ENCODE data around the gene IRF2. TPM values are rescaled to one million over a fixed set of nuclear protein-coding genes. Genes with fewer than 3 reads are reported as not detected.

IRF2 gene
- polyA plus RNA-seq, 2 of the 4 experiments (the other 2 are of a cell fraction) = 11.0 to 23.5 TPM

- TF ChIP-seq MAX (IDR thresholded peaks at IDR 0.05) = no peak
Measured at GRCh38 chr4:184464759-184465454, 9.4 kb downstream of the IRF2 start (continued).

GRCh38 chr4:184463856-184464255, 10.5 kb downstream of the IRF2 start:
- Histone ChIP-seq H3K4me2 (no peak overlapping the region), H3K4me1 (no peaks in the 10 kb centered on the region), H3K9me3 (no peaks in the 10 kb centered on the region), H3K27ac (no peak overlapping the region), H3K4me3 (no peak overlapping the region)
- WGBS (ENCODE audit: missing lambda C conversion rate) = 89% methylated on average over 5 of the region's 5 CpGs
- DNase-seq (ENCODE audit: low read depth in 1 of 2, low spot score in 1 of 2) (no peak), FAIRE-seq (no peak), ATAC-seq (no peak)
- ChIA-PET POLR2A (no interaction called here), CTCF (no interaction called here)
- TF ChIP-seq REST (IDR thresholded peaks at IDR 0.05) (no peak), FOSB (CRISPR knock-in tag; IDR thresholded peaks at IDR 0.05) (no peak), HOXA7 (CRISPR knock-in tag; IDR thresholded peaks at IDR 0.05) (no peak), MAZ (IDR thresholded peaks at IDR 0.05; ENCODE audit: borderline replicate concordance, low read depth, low read length) (no peak), BCL3 (IDR thresholded peaks at IDR 0.05) (no peak), HDAC2 (IDR thresholded peaks at IDR 0.05) (no peak), PBX3 (IDR thresholded peaks at IDR 0.05) (no peak), CTCF (IDR thresholded peaks at IDR 0.05) (no peak), RAD21 (conservative IDR thresholded peaks at IDR 0.05 in 1 of 2, IDR thresholded peaks at IDR 0.05 in 1 of 2) (no peak), CBX8 (IDR thresholded peaks at IDR 0.05) (no peak), PHF8 (IDR thresholded peaks at IDR 0.05; ENCODE audit: borderline replicate concordance, low read depth) (no peak), HEYL (CRISPR knock-in tag; IDR thresholded peaks at IDR 0.05) (no peak), POLR2A (IDR thresholded peaks at IDR 0.05; ENCODE audit: low read length) (no peak), KDM1A (IDR thresholded peaks at IDR 0.05; ENCODE audit: low read depth) (no peak), ZSCAN20 (CRISPR knock-in tag; IDR thresholded peaks at IDR 0.05) (no peak), EP300 (IDR thresholded peaks at IDR 0.05) (no peak)

GRCh38 chr4:184463158-184463557, 11.2 kb downstream of the IRF2 start:
- H3K4me3 ChIP-seq = no peak overlapping the region
- ATAC-seq (no peak), FAIRE-seq (no peak), DNase-seq (ENCODE audit: low read depth in 1 of 2, low spot score in 1 of 2) (no peak)
- 95% methylated on average over 2 of the region's 2 CpGs for WGBS (ENCODE audit: missing lambda C conversion rate)
- ChIA-PET POLR2A (no interaction called here), CTCF (no interaction called here)
- H3K4me2 ChIP-seq = no peak overlapping the region
- H3K4me1 ChIP-seq = no peaks in the 10 kb centered on the region
- no peaks in the 10 kb centered on the region for H3K9me3 ChIP-seq
- H3K27ac ChIP-seq = no peak overlapping the region
- TF ChIP-seq POLR2AphosphoS2 (conservative IDR thresholded peaks at IDR 0.05; ENCODE audit: low read length) (no peak), HOXB13 (CRISPR knock-in tag; IDR thresholded peaks at IDR 0.05; ENCODE audit: low read depth) (no peak), PBX3 (IDR thresholded peaks at IDR 0.05) (no peak), RNF2 (IDR thresholded peaks at IDR 0.05; ENCODE audit: borderline replicate concordance, low read depth) (no peak), REST (IDR thresholded peaks at IDR 0.05) (no peak), NPAS2 (CRISPR knock-in tag; IDR thresholded peaks at IDR 0.05; ENCODE audit: borderline replicate concordance) (no peak), FOXS1 (CRISPR knock-in tag; IDR thresholded peaks at IDR 0.05) (no peak)
